ENCODE data around the gene TTC7B. TPM values are rescaled to one million over a fixed set of nuclear protein-coding genes. Genes with fewer than 3 reads are reported as not detected.

The TTC7B gene
- total and polyA plus RNA-seq, 10 of the 15 experiments (the other 5 are each of a cell fraction or from before 2014, with no cell fraction given) = under 0.01 to 1.1 (median 0.26) TPM; not detected in 2

- no peak for TF ChIP-seq RCOR1 (conservative IDR thresholded peaks at IDR 0.05; ENCODE audit: low read depth, low read length)
These were observed 258.7 kb downstream of the TTC7B start (continued) for GRCh38 chr14:90557516-90557915.

- Histone ChIP-seq H3K79me2 (ENCODE audit: control insufficient read depth, insufficient read depth, low read length) (no peaks in the 10 kb centered on the region), H3K4me2 (ENCODE audit: control insufficient read depth, insufficient read depth) (no peak overlapping the region), H4K20me1 (ENCODE audit: control insufficient read depth, insufficient read depth) (no peaks in the 10 kb centered on the region), H3K4me1 (ENCODE audit: control insufficient read depth, insufficient read depth, low read length) (no peaks in the 10 kb centered on the region), H3K27me3 (replicated peaks in 1 of 2; ENCODE audit: control insufficient read depth in 2 of 2, insufficient read depth in 2 of 2, low read length in 1 of 2) (peaks cover 0 to 3% of the 10 kb centered on the region in 2 experiments; a peak in 3 of 4 replicates), H3K4me3 (no peak overlapping the region), H3K27ac (ENCODE audit: control insufficient read depth, insufficient read depth) (no peak overlapping the region), H2AFZ (ENCODE audit: control insufficient read depth, low read depth, low read length) (no peak overlapping the region), H3K36me3 (ENCODE audit: control insufficient read depth in 2 of 2, insufficient read depth in 2 of 2, low read length in 1 of 2) (no peaks in the 10 kb centered on the region), H3K9me3 (replicated peaks; ENCODE audit: control insufficient read depth, insufficient read depth, low read length) (no peaks in the 10 kb centered on the region), H3K9ac (ENCODE audit: control insufficient read depth, insufficient read depth, low read length) (no peak overlapping the region)
- RAD21 ChIA-PET (ENCODE audit: unreplicated experiment) = no interaction called here
- no peak for TF ChIP-seq RAD51 (IDR thresholded peaks at IDR 0.05)
- TF ChIP-seq USF1 (IDR thresholded peaks at IDR 0.05; ENCODE audit: borderline replicate concordance, extremely low read length, insufficient read depth, low read depth, low read length) = peak; percentile 19
- no peak for TF ChIP-seq TCF3 (IDR thresholded peaks at IDR 0.05; ENCODE audit: borderline replicate concordance, insufficient read depth, low read depth, low read length)
- no peak for TF ChIP-seq RELA (IDR thresholded peaks at IDR 0.05; ENCODE audit: borderline replicate concordance, partially characterized antibody)
- intact Hi-C loops (cut with micrococcal nuclease; ENCODE audit: unreplicated experiment) (no loop called here), in situ Hi-C loops (cut with MboI) (no loop called here)
- FAIRE-seq (no peak), ATAC-seq (no peak), DNase-seq (ENCODE audit: low read depth, low spot score) (no peak)
- 26% methylated on average over 12 of the region's 12 CpGs for WGBS (ENCODE audit: insufficient coverage, insufficient replicate concordance, low lambda C conversion rate, missing lambda C conversion rate)
- BruUV-seq (replicated peaks) = no TSS peak
- POLR2A ChIA-PET = no interaction called here
- SMC1A ChIA-PET (ENCODE audit: uncharacterized antibody, unreplicated experiment) = no interaction called here
- CTCF ChIA-PET = no interaction called here
These were observed 259.4 kb downstream of the TTC7B start for GRCh38 chr14:90556666-90557450.
